H1 (cell line): Measurements from ENCODE around the gene SHROOM3. TPM values are rescaled to one million over a fixed set of nuclear protein-coding genes. Genes with fewer than 3 reads are reported as not detected.

Source experiments
- CHD1 ChIP-seq: IDR thresholded peaks from 2 replicates; pipeline ENCODE4 v1.6.1; 2012; ENCODE audit warnings: low read depth, low read length, improper control_type of control experiment
- TCF12 ChIP-seq: IDR thresholded peaks from 2 replicates; pipeline ENCODE4 v1.6.1; 2011; ENCODE audit warnings: low read depth, mild to moderate bottlenecking, low read length
- polyA plus RNA-seq, 7 experiments: library from polyadenylated mRNA; depleted of rRNA in 3 of 7; stranded (reverse) in 5 of 7; unstranded in 2 of 7; fragments of >200 nt in 5 of 7; fragments of 200-250 nt in 2 of 7; gene quantifications; 1 replicate in 5 of 7; 2 replicates in 1 of 7; 4 replicates in 1 of 7; pipeline versions ENCODE4 v1.2.1 to v1.2.3, GENCODE V29; 2011 to 2013; ENCODE audit warnings: missing spikeins in 2 of 7, mixed read lengths in 2 of 7
- total RNA-seq: library from RNA; stranded (reverse); fragmentation: NEBNext Ultra II Directional; extraction: Animal tissue kit (Norgen Biotek cat#: 25700); gene quantifications from 2 replicates; pipeline ENCODE4 v1.2.1, GENCODE V29; 2021

Gene SHROOM3
- total and polyA plus RNA-seq, 2 of the 8 experiments (the other 6 are each of a cell fraction or from before 2014, with no cell fraction given) = 15.8 to 34.0 TPM

GRCh38 chr4:76622717-76623116 is 187.7 kb downstream of the SHROOM3 start (continued):
- TF ChIP-seq CHD1 (no peak), TCF12 (no peak)
- TF ChIP-seq, all 59 proteins: peak for 0
